OCI-LY1 (cell line): Measurements from ENCODE around the gene CYBRD1.

ENCODE experiments used
- H2AFZ ChIP-seq: fragments of 200-600 bp; sonication (generic), shearing (Covaris generic); 2 replicates; pipeline ENCODE4 v1.6.0; 2014; ENCODE audit warnings: antibody characterized with exemption, mild to moderate bottlenecking, low read length
- H3F3A ChIP-seq: fragments of 200-600 bp; sonication (generic), shearing (Covaris generic); 2 replicates; pipeline ENCODE4 v1.6.0; 2014; ENCODE audit warnings: mild to moderate bottlenecking, antibody characterized with exemption, low read length, moderate library complexity; ENCODE audit not compliant: insufficient read depth
- H3K27ac ChIP-seq: fragments of 200-600 bp; sonication (generic); 2 replicates; pipeline ENCODE4 v1.5.1; 2014; ENCODE audit warnings: low read length, mixed run types, mild to moderate bottlenecking, low read depth; ENCODE audit not compliant: poor library complexity, severe bottlenecking
- H3K27me3 ChIP-seq: fragments of 200-600 bp; sonication (generic); 2 replicates; pipeline ENCODE4 v1.6.0; 2014; ENCODE audit warnings: antibody characterized with exemption, mild to moderate bottlenecking, low read length, moderate library complexity; ENCODE audit not compliant: insufficient read depth
- H3K36me3 ChIP-seq: fragments of 200-600 bp; sonication (generic); 2 replicates; pipeline ENCODE4 v1.6.1; 2014; ENCODE audit warnings: mild to moderate bottlenecking, antibody characterized with exemption, low read length, moderate library complexity, mixed read lengths; ENCODE audit not compliant: insufficient read depth
- H3K4me1 ChIP-seq: fragments of 200-600 bp; sonication (generic); 2 replicates; pipeline ENCODE4 v1.5.1; 2014; ENCODE audit warnings: mild to moderate bottlenecking, low read length, moderate library complexity; ENCODE audit not compliant: insufficient read depth, severe bottlenecking
- H3K4me2 ChIP-seq: fragments of 200-600 bp; sonication (generic), shearing (Covaris generic); 2 replicates; pipeline ENCODE4 v1.6.1; 2014; ENCODE audit warnings: low read length
- H3K4me3 ChIP-seq: fragments of 200-600 bp; sonication (generic); 2 replicates; pipeline ENCODE4 v1.5.1; 2014; ENCODE audit warnings: low read length, low read depth, mild to moderate bottlenecking, mixed read lengths; ENCODE audit not compliant: poor library complexity, severe bottlenecking
- H3K79me2 ChIP-seq: fragments of 200-600 bp; shearing (Covaris generic); 2 replicates; pipeline ENCODE4 v1.6.1; 2016; ENCODE audit warnings: mixed run types, low read length, mixed read lengths; ENCODE audit not compliant: insufficient read depth
- H3K9ac ChIP-seq: fragments of 200-600 bp; sonication (generic), shearing (Covaris generic); 2 replicates; pipeline ENCODE4 v1.6.1; 2014; ENCODE audit warnings: mild to moderate bottlenecking, low read length, mixed read lengths
- H3K9me2 ChIP-seq: fragments of 200-600 bp; sonication (generic), shearing (Covaris generic); 2 replicates; pipeline ENCODE4 v1.6.1; 2014; ENCODE audit warnings: low read depth, mild to moderate bottlenecking, low read length, mixed read lengths
- H3K9me3 ChIP-seq: fragments of 200-600 bp; shearing (Covaris generic); 2 replicates; pipeline ENCODE4 v1.6.1; 2014; ENCODE audit warnings: low read length, mixed read lengths
- H4K20me1 ChIP-seq: fragments of 200-600 bp; sonication (generic), shearing (Covaris generic); 2 replicates; pipeline ENCODE4 v1.6.0; 2016; ENCODE audit warnings: mild to moderate bottlenecking, low read length; ENCODE audit not compliant: insufficient read depth
- EZH2 ChIP-seq: fragments of 200-600 bp; sonication (generic), shearing (Covaris generic); IDR thresholded peaks from 2 replicates; pipeline ENCODE4 v1.8.0; 2017; ENCODE audit warnings: borderline replicate concordance, mixed run types, mild to moderate bottlenecking, antibody characterized with exemption, low read length, moderate library complexity, mixed read lengths
- TF ChIP-seq, protein P1 (sequence below): fragments of 200-600 bp; sonication (generic), shearing (Covaris generic); IDR thresholded peaks from 2 replicates; pipeline ENCODE4 v1.5.1; 2017; ENCODE audit warnings: mild to moderate bottlenecking, antibody characterized with exemption, low read length, moderate library complexity, mixed read lengths

Gene CYBRD1

GRCh38 chr2:171516793-171517192 lies 5.5 kb upstream of the CYBRD1 start:
- Histone ChIP-seq H4K20me1 (no peaks in the 10 kb centered on the region), H3F3A (no peaks in the 10 kb centered on the region), H2AFZ (no peak overlapping the region), H3K4me2 (no peak overlapping the region), H3K27me3 (peaks cover 6% of the 10 kb centered on the region; the same call in 1 of the 2 replicates), H3K4me3 (no peak overlapping the region), H3K79me2 (no peaks in the 10 kb centered on the region), H3K27ac (no peak overlapping the region), H3K36me3 (no peaks in the 10 kb centered on the region), H3K4me1 (peaks cover 9% of the 10 kb centered on the region), H3K9me3 (no peaks in the 10 kb centered on the region), H3K9me2 (no peaks in the 10 kb centered on the region), H3K9ac (no peak overlapping the region)
- TF ChIP-seq EZH2 = no peak
- TF ChIP-seq, protein P1, sequence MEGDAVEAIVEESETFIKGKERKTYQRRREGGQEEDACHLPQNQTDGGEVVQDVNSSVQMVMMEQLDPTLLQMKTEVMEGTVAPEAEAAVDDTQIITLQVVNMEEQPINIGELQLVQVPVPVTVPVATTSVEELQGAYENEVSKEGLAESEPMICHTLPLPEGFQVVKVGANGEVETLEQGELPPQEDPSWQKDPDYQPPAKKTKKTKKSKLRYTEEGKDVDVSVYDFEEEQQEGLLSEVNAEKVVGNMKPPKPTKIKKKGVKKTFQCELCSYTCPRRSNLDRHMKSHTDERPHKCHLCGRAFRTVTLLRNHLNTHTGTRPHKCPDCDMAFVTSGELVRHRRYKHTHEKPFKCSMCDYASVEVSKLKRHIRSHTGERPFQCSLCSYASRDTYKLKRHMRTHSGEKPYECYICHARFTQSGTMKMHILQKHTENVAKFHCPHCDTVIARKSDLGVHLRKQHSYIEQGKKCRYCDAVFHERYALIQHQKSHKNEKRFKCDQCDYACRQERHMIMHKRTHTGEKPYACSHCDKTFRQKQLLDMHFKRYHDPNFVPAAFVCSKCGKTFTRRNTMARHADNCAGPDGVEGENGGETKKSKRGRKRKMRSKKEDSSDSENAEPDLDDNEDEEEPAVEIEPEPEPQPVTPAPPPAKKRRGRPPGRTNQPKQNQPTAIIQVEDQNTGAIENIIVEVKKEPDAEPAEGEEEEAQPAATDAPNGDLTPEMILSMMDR = no peak

GRCh38 chr2:171520471-171520870 lies 1.8 kb upstream of the CYBRD1 start:
- H3K9me2 ChIP-seq = no peaks in the 10 kb centered on the region
- H3K4me2 ChIP-seq = no peak overlapping the region
- no peak overlapping the region for H2AFZ ChIP-seq
- H3K79me2 ChIP-seq = no peaks in the 10 kb centered on the region
- TF ChIP-seq, protein P1 = no peak
- no peak for TF ChIP-seq EZH2
- no peaks in the 10 kb centered on the region for H3K4me1 ChIP-seq
- no peak overlapping the region for H3K4me3 ChIP-seq
- H3K9me3 ChIP-seq = no peaks in the 10 kb centered on the region
- H3K27ac ChIP-seq = no peak overlapping the region
- no peaks in the 10 kb centered on the region for H3K36me3 ChIP-seq
- H3K27me3 ChIP-seq = peaks cover 6% of the 10 kb centered on the region; the same call in 1 of the 2 replicates
- H4K20me1 ChIP-seq = no peaks in the 10 kb centered on the region
- no peak overlapping the region for H3K9ac ChIP-seq
- H3F3A ChIP-seq = no peaks in the 10 kb centered on the region

GRCh38 chr2:171521361-171522051 lies 768 bp upstream of the CYBRD1 start:
- H3K4me1 ChIP-seq = no peaks in the 10 kb centered on the region
- no peak for TF ChIP-seq EZH2
- TF ChIP-seq, protein P1 = no peak
- H3F3A ChIP-seq = no peaks in the 10 kb centered on the region
- peaks cover 6% of the 10 kb centered on the region; the same call in 1 of the 2 replicates for H3K27me3 ChIP-seq
- H3K9me3 ChIP-seq = no peaks in the 10 kb centered on the region
- H4K20me1 ChIP-seq = no peaks in the 10 kb centered on the region
- H3K9me2 ChIP-seq = no peaks in the 10 kb centered on the region
- no peaks in the 10 kb centered on the region for H3K36me3 ChIP-seq
- no peak overlapping the region for H3K9ac ChIP-seq
- peak overlapping the region; percentile 50; the same call in 1 of the 2 replicates for H3K4me2 ChIP-seq
- H3K27ac ChIP-seq = no peak overlapping the region
- no peak overlapping the region for H3K4me3 ChIP-seq
- no peak overlapping the region for H2AFZ ChIP-seq
- H3K79me2 ChIP-seq = no peaks in the 10 kb centered on the region
